MCF 10A (cell line): Measurements from ENCODE around the gene OLFM1. TPM values are rescaled to one million over a fixed set of nuclear protein-coding genes. Genes with fewer than 3 reads are reported as not detected.

Experiments used
- BruUV-seq: library from RNA; stranded (reverse); fragments of 400-500 nt; replicated peaks from 2 replicates; lab custom pipeline; 2021; lab: Mats Ljungman, UMichigan
- CTCF ChIA-PET: fragments of 300-600 bp; sonication (Branson Sonifier 250); formaldehyde crosslinking; extraction: SDS; loops from one replicate; lab custom pipeline; 2021; ENCODE audit warnings: antibody characterized with exemption, inconsistent platforms; lab: Yijun Ruan, JAX
- POLR2A ChIA-PET: fragments of 300-600, 350-650 bp; sonication (Branson Sonifier 250); formaldehyde crosslinking; extraction: SDS; loops from one replicate; lab custom pipeline; 2020; ENCODE audit warnings: antibody characterized with exemption, inconsistent platforms; lab: Yijun Ruan, JAX
- DNase-seq: peaks from one replicate; pipeline ENCODE4 v3.0.0-alpha.2; 2018; ENCODE audit not compliant: unreplicated experiment
- H3K27ac Mint-ChIP-seq: one replicate; pipeline ENCODE4 v1.8.0; 2022; ENCODE audit warnings: mild to moderate bottlenecking, low read depth, mixed read lengths; ENCODE audit not compliant: unreplicated experiment
- H3K27me3 Mint-ChIP-seq: one replicate; pipeline ENCODE4 v1.8.0; 2022; ENCODE audit warnings: mixed read lengths; ENCODE audit not compliant: insufficient read depth, unreplicated experiment
- H3K36me3 Mint-ChIP-seq: one replicate; pipeline ENCODE4 v1.8.0; 2022; ENCODE audit warnings: mild to moderate bottlenecking, moderate library complexity, mixed read lengths; ENCODE audit not compliant: insufficient read depth, unreplicated experiment
- H3K4me1 Mint-ChIP-seq: one replicate; pipeline ENCODE4 v1.8.0; 2022; ENCODE audit warnings: mixed read lengths; ENCODE audit not compliant: insufficient read depth, unreplicated experiment
- H3K4me3 Mint-ChIP-seq: one replicate; pipeline ENCODE4 v1.8.0; 2022; ENCODE audit warnings: mild to moderate bottlenecking, moderate library complexity, mixed read lengths; ENCODE audit not compliant: unreplicated experiment
- H3K9me3 Mint-ChIP-seq: one replicate; pipeline ENCODE4 v1.8.0; 2022; ENCODE audit warnings: mixed read lengths; ENCODE audit not compliant: unreplicated experiment
- CTCF ChIP-seq: fragments of 200-600 bp; IDR thresholded peaks from one replicate; pipeline ENCODE4 v1.8.0; 2022; ENCODE audit warnings: antibody characterized with exemption, mild to moderate bottlenecking; ENCODE audit not compliant: unreplicated experiment
- intact Hi-C: fragments of 100-400 bp; cut with micrococcal nuclease; formaldehyde crosslinking; loops from 2 replicates; pipeline ENCODE4 v1.14.1; 2022
- total RNA-seq: library from RNA; stranded (reverse); gene quantifications from 2 replicates; pipeline ENCODE4 v1.2.3, GENCODE V29; 2022

The OLFM1 gene
- total RNA-seq, 1 experiment from 2014 or later = not detected

- intact Hi-C loops = no loop called here
- CTCF ChIA-PET = interaction anchor here (0.7 to 2.5 kb wide), 4 partner anchors 19 to 333 kb away, joined by 3 to 10 read pairs (median 4); no protein-coding TSS in a partner anchor
- no peak overlapping the region for H3K27ac Mint-ChIP-seq
- H3K9me3 Mint-ChIP-seq = no peaks in the 10 kb centered on the region
- POLR2A ChIA-PET = no interaction called here
- H3K4me1 Mint-ChIP-seq = no peaks in the 10 kb centered on the region
- BruUV-seq = no TSS peak
- DNase-seq = no peak
- H3K27me3 Mint-ChIP-seq = peaks cover 45% of the 10 kb centered on the region
- peaks cover 4% of the 10 kb centered on the region for H3K36me3 Mint-ChIP-seq
- H3K4me3 Mint-ChIP-seq = no peak overlapping the region
- no peak for TF ChIP-seq CTCF
Measured at GRCh38 chr9:135079676-135080075, 7.8 kb upstream of the OLFM1 start.

GRCh38 chr9:135080286-135081263 lies 6.9 kb upstream of the OLFM1 start:
- DNase-seq = no peak
- no TSS peak for BruUV-seq
- peaks cover 48% of the 10 kb centered on the region for H3K27me3 Mint-ChIP-seq
- TF ChIP-seq CTCF = no peak
- intact Hi-C loops = no loop called here
- no peaks in the 10 kb centered on the region for H3K9me3 Mint-ChIP-seq
- H3K4me3 Mint-ChIP-seq = no peak overlapping the region
- H3K27ac Mint-ChIP-seq = no peak overlapping the region
- ChIA-PET POLR2A (no interaction called here), CTCF (interaction anchor here (0.7 to 2.5 kb wide), 3 partner anchors 20 to 332 kb away, joined by 3 to 10 read pairs (median 5); no protein-coding TSS in a partner anchor)
- no peaks in the 10 kb centered on the region for H3K4me1 Mint-ChIP-seq
- peaks cover 4% of the 10 kb centered on the region for H3K36me3 Mint-ChIP-seq

GRCh38 chr9:135081264-135081660 lies 6.2 kb upstream of the OLFM1 start:
- Mint-ChIP-seq H3K9me3 (no peaks in the 10 kb centered on the region), H3K4me3 (no peak overlapping the region), H3K27me3 (peaks cover 48% of the 10 kb centered on the region), H3K36me3 (peaks cover 4% of the 10 kb centered on the region), H3K4me1 (no peaks in the 10 kb centered on the region), H3K27ac (no peak overlapping the region)
- no TSS peak for BruUV-seq
- CTCF ChIA-PET = interaction anchor here (0.6 kb wide), 1 partner anchor 224 kb away, joined by 3 read pairs; no protein-coding TSS in a partner anchor
- POLR2A ChIA-PET = no interaction called here
- intact Hi-C loops = no loop called here
- TF ChIP-seq CTCF = no peak
- no peak for DNase-seq

GRCh38 chr9:135081731-135082130 lies 5.7 kb upstream of the OLFM1 start:
- Mint-ChIP-seq H3K27me3 (peaks cover 48% of the 10 kb centered on the region), H3K4me3 (no peak overlapping the region), H3K9me3 (no peaks in the 10 kb centered on the region), H3K27ac (no peak overlapping the region), H3K4me1 (no peaks in the 10 kb centered on the region), H3K36me3 (peaks cover 4% of the 10 kb centered on the region)
- POLR2A ChIA-PET = no interaction called here
- DNase-seq = no peak
- no peak for TF ChIP-seq CTCF
- CTCF ChIA-PET = interaction anchor here (0.6 kb wide), 1 partner anchor 223 kb away, joined by 3 read pairs; no protein-coding TSS in a partner anchor
- intact Hi-C loops = no loop called here
- BruUV-seq = no TSS peak
